ENCODE measurements around the gene ZFP92. TPM values are rescaled to one million over a fixed set of nuclear protein-coding genes. Genes with fewer than 3 reads are reported as not detected.

ZFP92 gene
- total RNA-seq, 1 experiment from 2014 or later: not detected

DNA sequence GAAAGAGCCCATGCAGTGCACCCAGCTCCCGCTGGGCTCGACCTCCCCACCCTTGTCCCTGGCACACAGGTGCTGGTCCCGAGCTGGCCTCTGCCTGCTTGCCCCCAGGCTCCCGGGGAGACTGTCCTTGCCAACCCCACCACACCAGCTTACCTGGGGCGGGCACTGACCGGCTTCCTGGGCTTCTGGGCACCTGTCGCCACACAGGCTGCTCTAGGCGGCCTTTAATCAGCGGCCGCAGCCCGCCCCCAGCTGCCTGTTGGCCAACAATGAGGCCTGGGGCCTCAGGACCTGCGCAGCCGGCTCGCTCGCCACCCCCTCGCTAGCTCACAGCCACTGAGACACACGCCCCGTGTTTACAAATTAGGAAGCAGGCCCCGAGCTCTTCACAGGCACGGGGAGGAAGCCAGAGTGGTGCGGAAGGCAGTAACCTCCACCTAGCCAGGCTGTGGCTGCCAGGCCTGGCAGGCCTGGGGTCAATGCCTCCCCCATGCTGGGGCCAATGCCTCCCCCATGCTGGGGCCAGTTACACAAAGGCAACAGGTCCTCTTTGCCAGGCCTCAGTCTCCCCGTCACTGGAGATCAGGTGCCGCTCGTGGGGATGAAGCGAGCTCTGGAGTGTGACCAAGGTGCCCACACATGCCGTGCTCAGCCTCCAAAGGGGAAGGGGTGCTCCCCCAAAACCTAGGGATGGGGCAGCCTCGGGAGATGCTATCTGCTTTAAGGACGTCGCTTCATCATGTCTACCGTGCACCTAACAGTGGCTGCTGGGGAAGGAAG is 34.8 kb downstream of the ZFP92 start, which contains the start of gene TREX2:
Gene TREX2 (minus strand): TSS at position 201 of the 780 bp plus-strand sequence. CDS start 626 bp downstream, outside the sequence.
- no peaks in the 10 kb centered on the region for H3K27me3 ChIP-seq (ENCODE audit: control insufficient read depth, insufficient read depth, low read length)

DNA sequence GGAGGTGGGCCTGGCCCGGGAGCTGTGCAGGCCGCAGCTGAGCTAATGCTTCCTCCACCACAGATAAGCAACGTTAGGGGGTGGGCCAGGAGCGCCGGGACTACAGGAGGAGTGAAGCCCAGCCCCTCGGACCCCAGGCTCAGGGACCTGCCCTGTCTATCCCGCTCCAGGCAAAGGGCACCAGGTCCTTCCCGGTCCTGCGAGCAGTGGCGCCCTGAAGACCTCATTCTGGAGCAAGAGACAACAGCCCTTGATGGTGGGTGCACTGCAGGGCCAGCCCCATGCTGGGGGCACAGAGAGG is 35.3 kb downstream of the ZFP92 start:
- no peak overlapping the region for H3K4me3 ChIP-seq (ENCODE audit: insufficient read depth, low read depth, low read length)
- DNase-seq: no peak
- no peaks in the 10 kb centered on the region for H3K27me3 ChIP-seq (ENCODE audit: control insufficient read depth, insufficient read depth, low read length)
- no peaks in the 10 kb centered on the region; the same call in 1 of the 2 replicates for H3K36me3 ChIP-seq (replicated peaks; ENCODE audit: control insufficient read depth, insufficient read depth, low read length)

More for the DNA sequence above, 34.8 kb downstream of the ZFP92 start, which contains the start of gene TREX2:
- Histone ChIP-seq H3K4me3 (ENCODE audit: insufficient read depth, low read depth, low read length) (no peak within 1 kb of the TSS), H3K36me3 (replicated peaks; ENCODE audit: control insufficient read depth, insufficient read depth, low read length) (no peaks in the 10 kb centered on the region)
- DNase-seq: peak; percentile 60

DNA sequence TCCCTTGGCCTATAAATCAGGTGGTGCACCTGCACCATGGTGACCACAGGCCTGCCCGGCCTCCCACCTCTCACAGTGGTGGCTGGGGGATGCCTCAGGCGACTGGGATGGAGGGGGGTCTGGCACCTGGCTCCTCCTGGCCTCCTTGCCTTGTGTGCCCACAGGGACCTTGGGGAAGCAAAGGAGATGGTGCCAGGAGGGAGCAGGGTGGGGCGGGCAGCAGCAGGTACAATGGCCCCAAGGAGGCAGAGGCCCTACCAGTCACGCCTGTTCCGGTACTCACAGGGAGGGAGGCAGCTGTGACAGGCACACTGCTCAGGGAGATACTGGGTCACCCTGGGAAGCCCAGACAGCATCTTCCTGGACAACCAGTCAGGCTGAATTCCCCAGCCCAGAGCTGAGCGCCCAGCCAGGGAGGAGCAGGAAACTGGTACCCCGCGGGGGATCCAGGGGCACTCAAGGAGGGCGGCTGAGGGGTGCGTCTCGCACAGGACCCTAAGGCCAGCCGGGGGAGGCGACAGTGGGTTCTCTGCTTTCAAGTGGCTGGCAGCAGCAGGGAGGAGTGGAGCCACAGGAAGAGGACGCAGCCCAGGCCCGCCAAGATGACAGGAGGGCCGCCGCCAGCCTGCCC is 35.8 kb downstream of the ZFP92 start:
- peak; percentile 51 for DNase-seq
- no peaks in the 10 kb centered on the region; the same call in 1 of the 2 replicates for H3K36me3 ChIP-seq (replicated peaks; ENCODE audit: control insufficient read depth, insufficient read depth, low read length)
- H3K4me3 ChIP-seq (ENCODE audit: insufficient read depth, low read depth, low read length): no peak overlapping the region
- no peaks in the 10 kb centered on the region for H3K27me3 ChIP-seq (ENCODE audit: control insufficient read depth, insufficient read depth, low read length)

DNA sequence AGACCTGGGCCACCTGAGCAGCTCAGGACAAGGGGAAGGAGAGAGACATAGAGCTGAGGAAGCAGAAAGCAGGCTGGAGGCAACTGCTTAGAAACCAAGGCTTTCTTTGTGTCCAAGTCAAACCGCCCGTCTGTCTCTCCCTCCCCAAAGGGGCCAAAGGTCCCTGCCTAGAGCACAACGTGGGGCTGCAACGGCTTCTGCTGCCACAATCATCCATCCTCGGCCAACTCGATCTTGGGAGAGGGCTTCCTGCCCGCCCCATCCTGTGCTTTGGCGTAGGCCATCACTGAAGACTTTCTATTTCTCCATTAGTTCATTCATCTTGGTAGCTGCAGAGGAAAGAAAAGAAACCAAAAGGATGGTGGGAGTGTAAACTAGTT is 36.3 kb downstream of the ZFP92 start:
- H3K27me3 ChIP-seq (ENCODE audit: control insufficient read depth, insufficient read depth, low read length): no peaks in the 10 kb centered on the region
- DNase-seq: no peak
- H3K4me3 ChIP-seq (ENCODE audit: insufficient read depth, low read depth, low read length): no peak overlapping the region
- H3K36me3 ChIP-seq (replicated peaks; ENCODE audit: control insufficient read depth, insufficient read depth, low read length): no peaks in the 10 kb centered on the region; the same call in 1 of the 2 replicates

DNA sequence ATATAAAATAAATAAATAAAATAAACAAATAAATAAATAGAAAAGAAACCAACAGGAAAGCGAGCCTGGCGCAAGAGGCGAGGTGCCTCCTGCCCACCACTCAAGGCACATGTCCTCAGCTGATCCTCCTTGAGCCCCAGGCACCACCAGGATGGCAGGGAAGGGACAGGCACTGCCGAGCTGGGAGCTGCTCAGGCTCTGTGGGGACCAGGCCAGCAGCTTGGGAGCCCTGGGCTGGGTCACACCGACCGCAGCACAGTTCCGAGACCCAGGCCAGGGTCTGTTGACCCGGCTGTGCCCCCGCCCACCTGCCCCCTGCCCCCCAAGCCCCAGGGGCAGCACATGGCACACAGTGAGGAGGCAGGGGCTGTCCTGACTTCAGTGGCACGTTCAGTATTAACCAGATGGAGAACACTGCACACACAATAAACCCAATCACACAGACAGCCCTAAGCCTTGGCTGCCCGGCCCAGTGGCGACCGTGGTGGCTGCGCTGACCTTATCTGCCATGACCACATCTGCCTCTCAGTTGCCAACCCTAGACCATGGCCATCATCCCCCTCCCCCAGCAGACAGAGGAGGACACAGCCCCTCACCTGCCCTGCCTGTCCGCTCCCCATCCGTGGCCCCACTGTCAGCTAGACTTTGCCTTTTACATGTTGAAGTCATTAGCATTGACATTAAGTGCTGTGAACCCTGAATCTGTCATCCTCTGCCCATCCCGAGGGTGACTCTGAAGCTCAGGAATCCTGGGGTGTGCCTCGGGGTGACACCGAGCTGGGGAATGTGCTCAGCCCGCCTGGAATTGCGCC is 37.5 kb downstream of the ZFP92 start:
- Histone ChIP-seq H3K36me3 (replicated peaks; ENCODE audit: control insufficient read depth, insufficient read depth, low read length) (no peaks in the 10 kb centered on the region; the same call in 1 of the 2 replicates), H3K27me3 (ENCODE audit: control insufficient read depth, insufficient read depth, low read length) (no peaks in the 10 kb centered on the region), H3K4me3 (ENCODE audit: insufficient read depth, low read depth, low read length) (no peak overlapping the region)
- peak; percentile 43 for DNase-seq

DNA sequence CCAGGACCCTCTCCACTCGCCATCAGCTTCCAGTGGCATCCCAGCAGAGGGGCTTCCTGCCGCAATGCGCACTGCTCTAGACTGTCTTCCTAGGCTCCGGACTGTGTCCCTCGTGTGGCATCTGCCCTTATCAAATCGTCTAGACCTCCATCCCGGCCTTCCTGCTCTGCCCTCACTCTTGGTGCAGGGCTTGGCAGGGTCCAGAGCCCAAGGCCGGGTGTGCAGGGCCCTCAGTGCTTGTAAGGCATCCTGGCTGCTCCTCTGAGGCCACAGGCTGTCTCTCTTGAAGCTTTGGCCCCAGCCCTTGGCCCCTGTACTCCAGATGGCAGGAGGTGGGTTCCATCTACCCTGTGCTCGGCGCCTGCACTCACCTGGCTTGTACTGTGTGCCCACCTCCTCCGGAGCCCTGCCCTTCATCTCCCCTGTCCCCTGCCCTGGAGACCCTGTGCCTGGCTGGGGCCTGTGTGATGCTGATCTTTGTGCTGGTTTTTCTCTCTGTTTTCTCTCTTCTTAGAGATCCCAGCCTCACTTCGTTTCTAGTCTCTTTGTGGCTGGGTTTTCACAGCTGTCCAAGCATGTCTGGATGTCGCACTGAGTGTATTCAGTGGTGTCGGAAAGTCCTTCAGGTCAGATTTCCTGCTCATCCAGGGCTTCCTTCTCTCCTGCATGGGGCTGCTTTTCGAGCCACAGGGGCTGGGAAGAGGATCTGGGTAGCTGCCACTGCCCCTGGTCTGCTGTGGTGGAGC is 38.3 kb downstream of the ZFP92 start:
- H3K4me3 ChIP-seq (ENCODE audit: insufficient read depth, low read depth, low read length): no peak overlapping the region
- no peaks in the 10 kb centered on the region; the same call in 1 of the 2 replicates for H3K36me3 ChIP-seq (replicated peaks; ENCODE audit: control insufficient read depth, insufficient read depth, low read length)
- no peak for DNase-seq
- no peaks in the 10 kb centered on the region for H3K27me3 ChIP-seq (ENCODE audit: control insufficient read depth, insufficient read depth, low read length)

DNA sequence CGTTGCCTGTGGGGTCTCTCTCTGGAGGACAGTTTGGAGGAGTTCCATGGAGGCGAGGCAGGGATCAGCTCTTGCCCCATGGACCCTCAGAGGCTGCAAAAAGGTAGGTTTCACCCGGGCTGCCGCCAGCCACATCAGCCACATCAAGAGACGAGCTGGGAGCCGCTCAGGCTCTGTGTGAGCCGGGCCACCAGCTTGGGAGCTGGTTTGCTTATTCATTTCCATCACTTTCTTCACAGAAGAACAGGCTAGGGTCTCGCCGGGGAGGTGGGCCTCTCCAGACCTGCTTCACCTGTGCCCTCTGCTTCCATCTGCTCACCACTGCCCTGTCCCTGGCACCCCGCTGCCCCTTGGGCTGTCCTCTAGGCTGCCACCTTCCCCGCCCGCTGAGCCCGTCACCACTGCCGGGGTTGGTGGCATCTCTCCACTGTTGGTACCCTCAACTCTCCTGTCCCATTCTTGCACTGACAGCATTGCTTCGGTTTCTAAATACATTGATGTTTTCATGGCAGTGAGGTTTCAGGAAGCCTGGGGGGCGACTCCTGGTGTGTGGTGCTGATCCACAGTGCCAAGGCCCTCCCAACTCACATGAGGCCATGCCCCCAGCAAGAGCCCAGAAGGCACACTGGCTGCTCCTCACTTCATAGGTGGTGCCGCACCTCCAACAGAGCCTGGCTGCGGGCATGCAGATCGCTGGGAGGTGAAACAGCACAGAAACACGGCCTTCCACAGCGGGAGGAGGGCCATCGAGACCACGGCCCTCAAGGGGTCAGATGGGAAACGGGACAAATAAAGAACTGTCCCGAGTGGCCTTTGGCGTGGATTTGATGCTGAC is 39.1 kb downstream of the ZFP92 start:
- no peaks in the 10 kb centered on the region; the same call in 1 of the 2 replicates for H3K36me3 ChIP-seq (replicated peaks; ENCODE audit: control insufficient read depth, insufficient read depth, low read length)
- peak; percentile 35 for DNase-seq
- H3K27me3 ChIP-seq (ENCODE audit: control insufficient read depth, insufficient read depth, low read length): no peaks in the 10 kb centered on the region
- no peak overlapping the region for H3K4me3 ChIP-seq (ENCODE audit: insufficient read depth, low read depth, low read length)

DNA sequence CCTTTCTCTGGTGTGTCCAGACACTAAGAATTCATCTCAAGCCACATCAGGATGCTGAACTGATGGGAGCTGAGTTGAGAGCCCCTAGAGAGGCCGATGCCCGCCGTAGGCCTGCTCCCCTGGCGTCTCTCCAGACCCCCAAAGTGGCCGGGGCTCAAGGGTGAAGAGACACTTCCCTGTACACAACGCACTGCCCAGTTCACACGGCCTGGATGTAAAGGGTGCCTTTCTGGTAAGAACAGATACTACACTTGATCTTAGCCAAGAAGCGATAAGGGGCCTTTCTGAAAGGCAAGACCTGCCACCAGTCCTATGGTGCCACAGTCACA is 39.6 kb downstream of the ZFP92 start:
- Histone ChIP-seq H3K36me3 (replicated peaks; ENCODE audit: control insufficient read depth, insufficient read depth, low read length) (no peaks in the 10 kb centered on the region; the same call in 1 of the 2 replicates), H3K27me3 (ENCODE audit: control insufficient read depth, insufficient read depth, low read length) (no peaks in the 10 kb centered on the region), H3K4me3 (ENCODE audit: insufficient read depth, low read depth, low read length) (no peak overlapping the region)
- DNase-seq: peak; percentile 20

DNA sequence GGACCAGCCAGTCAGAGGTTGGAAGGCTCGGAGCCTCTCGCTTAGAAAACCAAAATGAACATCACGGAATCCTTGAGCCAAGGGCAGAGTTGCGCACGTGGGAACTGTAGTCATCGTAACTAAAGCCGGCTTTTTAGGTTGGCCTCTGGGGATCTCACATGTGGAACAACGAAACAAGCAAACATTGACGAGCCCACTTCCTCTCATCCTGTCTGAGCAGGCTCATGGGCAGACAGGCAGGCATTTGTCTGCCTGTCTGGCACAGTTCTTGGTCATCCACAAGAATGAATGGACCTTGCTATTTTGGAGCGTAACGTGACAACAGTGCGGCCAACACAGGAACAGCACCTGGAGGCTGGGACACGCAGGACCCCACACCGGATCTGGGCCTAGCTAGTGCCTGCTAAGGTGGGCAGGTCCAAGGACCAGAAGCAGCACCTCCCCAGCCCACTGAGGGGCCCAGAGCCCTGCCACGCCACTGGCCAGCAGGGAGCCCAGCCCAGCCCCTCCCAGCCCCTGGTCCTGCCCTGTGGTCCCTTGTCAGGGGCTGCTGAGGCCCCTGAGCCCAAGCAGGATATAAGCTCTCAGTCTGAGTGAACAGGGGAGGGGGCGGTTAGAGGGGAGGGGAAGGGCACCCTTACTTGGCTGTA is 43.8 kb downstream of the ZFP92 start:
- DNase-seq: peak; percentile 31
- H3K4me3 ChIP-seq (ENCODE audit: insufficient read depth, low read depth, low read length): no peak overlapping the region

DNA sequence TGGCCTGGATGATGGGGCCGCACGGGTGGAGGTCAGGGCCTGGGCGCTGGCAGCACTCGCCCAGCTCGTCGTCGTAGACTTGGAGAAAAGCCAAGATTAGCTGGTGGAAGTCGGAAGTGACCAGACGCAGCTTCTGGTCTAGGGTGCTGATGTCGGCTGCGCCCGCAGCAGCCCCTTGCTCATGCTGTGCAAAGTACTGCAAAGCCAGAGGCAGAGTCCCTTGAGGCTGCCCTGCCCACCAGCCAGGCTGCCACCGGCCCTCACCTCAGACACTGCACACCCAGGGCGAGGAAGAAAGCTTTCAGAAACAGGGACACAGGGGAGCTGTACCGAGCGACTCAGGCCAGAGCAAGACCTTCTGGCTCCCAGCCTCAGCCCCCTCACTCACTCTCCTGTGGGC is 44.3 kb downstream of the ZFP92 start:
- Histone ChIP-seq H3K27me3 (ENCODE audit: control insufficient read depth, insufficient read depth, low read length) (no peaks in the 10 kb centered on the region), H3K4me3 (ENCODE audit: insufficient read depth, low read depth, low read length) (no peak overlapping the region), H3K36me3 (replicated peaks; ENCODE audit: control insufficient read depth, insufficient read depth, low read length) (no peaks in the 10 kb centered on the region; the same call in 1 of the 2 replicates)
- peak; percentile 43 for DNase-seq

More for the DNA sequence above, 43.8 kb downstream of the ZFP92 start:
- Histone ChIP-seq H3K27me3 (ENCODE audit: control insufficient read depth, insufficient read depth, low read length) (no peaks in the 10 kb centered on the region), H3K36me3 (replicated peaks; ENCODE audit: control insufficient read depth, insufficient read depth, low read length) (no peaks in the 10 kb centered on the region; the same call in 1 of the 2 replicates)

DNA sequence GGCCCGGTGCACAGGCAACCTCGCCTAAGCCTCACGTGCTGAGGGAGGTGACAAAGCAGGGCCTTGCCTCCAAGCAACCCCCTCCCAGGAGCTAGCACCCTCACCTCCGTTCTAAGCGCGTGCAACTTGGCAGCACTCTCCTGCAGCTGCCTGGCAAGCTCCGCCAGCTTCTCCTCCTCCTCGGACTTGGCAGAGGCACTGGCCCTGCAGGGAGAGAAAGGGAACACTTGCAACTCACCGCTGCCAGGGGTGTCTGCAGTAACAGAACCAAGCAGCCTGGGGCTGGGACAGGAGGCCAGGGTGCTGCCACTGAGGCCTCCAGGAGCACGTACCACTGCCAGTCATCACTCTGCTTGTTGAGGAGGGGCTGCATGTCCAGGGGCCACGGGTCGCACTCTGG is 44.9 kb downstream of the ZFP92 start:
- Histone ChIP-seq H3K27me3 (ENCODE audit: control insufficient read depth, insufficient read depth, low read length) (no peaks in the 10 kb centered on the region), H3K36me3 (replicated peaks; ENCODE audit: control insufficient read depth, insufficient read depth, low read length) (no peaks in the 10 kb centered on the region; the same call in 1 of the 2 replicates), H3K4me3 (ENCODE audit: insufficient read depth, low read depth, low read length) (no peak overlapping the region)
- DNase-seq: no peak

DNA sequence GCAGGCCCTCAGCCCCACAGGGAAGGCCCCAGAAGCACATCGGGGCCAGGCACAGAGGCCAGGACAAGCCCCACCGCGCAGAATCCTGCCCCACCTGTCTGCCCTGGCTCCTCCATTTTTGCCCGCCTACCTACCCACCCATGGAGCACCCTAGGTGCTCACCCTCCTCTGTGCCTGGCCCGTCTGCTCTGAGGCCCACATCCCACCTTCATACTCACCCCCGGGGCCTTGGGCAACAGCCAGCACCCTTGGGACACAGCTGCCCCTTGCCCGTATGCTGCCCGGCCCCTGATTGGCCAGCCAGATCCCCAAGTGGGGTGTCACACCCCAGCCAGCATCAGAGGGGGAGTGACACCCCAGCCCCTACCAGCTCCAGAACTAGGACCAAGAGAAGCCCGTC is 45.4 kb downstream of the ZFP92 start:
- Histone ChIP-seq H3K36me3 (replicated peaks; ENCODE audit: control insufficient read depth, insufficient read depth, low read length) (no peaks in the 10 kb centered on the region; the same call in 1 of the 2 replicates), H3K27me3 (ENCODE audit: control insufficient read depth, insufficient read depth, low read length) (no peaks in the 10 kb centered on the region), H3K4me3 (ENCODE audit: insufficient read depth, low read depth, low read length) (no peak overlapping the region)
- no peak for DNase-seq

Measured in H7 (cell line).